Measurements from ENCODE around the gene FAM110D. TPM values are rescaled to one million over a fixed set of nuclear protein-coding genes. Genes with fewer than 3 reads are reported as not detected.

Gene FAM110D
- total RNA-seq, 1 experiment from 2014 or later = 0.55 TPM

DNA sequence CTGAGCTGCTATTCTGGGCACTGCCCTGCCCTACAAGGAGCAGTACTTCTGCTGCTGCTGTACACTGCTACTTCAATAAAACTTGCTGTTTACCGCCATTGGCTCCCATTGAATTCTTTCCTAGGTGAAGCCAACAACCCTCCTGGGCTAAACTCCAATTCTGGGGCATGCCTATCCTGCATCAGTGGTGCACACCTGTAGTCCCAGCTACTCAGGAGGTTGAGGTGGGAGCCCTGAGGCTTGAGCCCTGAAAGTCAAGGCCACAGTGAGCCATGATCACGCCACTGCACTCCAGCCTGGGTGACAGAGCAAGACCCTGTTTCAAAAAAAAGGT lies 26.1 kb upstream of the FAM110D start:
- CTCF ChIA-PET = interaction anchor here (0.9 to 1.1 kb wide), 2 partner anchors 13 to 97 kb away, joined by 3 to 6 read pairs; no protein-coding TSS in a partner anchor
- Mint-ChIP-seq H3K36me3 (no peaks in the 10 kb centered on the region), H3K4me1 (peaks cover 1% of the 10 kb centered on the region; the same call in 1 of the 2 replicates), H3K9me3 (peaks cover 10% of the 10 kb centered on the region; the same call in 1 of the 2 replicates), H3K4me3 (no peak overlapping the region), H3K27me3 (ENCODE audit: low read depth) (no peaks in the 10 kb centered on the region), H3K27ac (no peak overlapping the region)
- no peak for TF ChIP-seq FOXJ3 (CRISPR knock-in tag; IDR thresholded peaks at IDR 0.05; ENCODE audit: borderline replicate concordance)
- TF ChIP-seq ZNF423 (CRISPR knock-in tag; IDR thresholded peaks at IDR 0.05) = no peak
- no peak for TF ChIP-seq E2F5 (CRISPR knock-in tag; IDR thresholded peaks at IDR 0.05)
- TF ChIP-seq IRF2 (CRISPR knock-in tag; IDR thresholded peaks at IDR 0.05; ENCODE audit: borderline replicate concordance, low read depth) = no peak
- no peak for TF ChIP-seq ETV6 (CRISPR knock-in tag; IDR thresholded peaks at IDR 0.05)
- TF ChIP-seq, protein P1, sequence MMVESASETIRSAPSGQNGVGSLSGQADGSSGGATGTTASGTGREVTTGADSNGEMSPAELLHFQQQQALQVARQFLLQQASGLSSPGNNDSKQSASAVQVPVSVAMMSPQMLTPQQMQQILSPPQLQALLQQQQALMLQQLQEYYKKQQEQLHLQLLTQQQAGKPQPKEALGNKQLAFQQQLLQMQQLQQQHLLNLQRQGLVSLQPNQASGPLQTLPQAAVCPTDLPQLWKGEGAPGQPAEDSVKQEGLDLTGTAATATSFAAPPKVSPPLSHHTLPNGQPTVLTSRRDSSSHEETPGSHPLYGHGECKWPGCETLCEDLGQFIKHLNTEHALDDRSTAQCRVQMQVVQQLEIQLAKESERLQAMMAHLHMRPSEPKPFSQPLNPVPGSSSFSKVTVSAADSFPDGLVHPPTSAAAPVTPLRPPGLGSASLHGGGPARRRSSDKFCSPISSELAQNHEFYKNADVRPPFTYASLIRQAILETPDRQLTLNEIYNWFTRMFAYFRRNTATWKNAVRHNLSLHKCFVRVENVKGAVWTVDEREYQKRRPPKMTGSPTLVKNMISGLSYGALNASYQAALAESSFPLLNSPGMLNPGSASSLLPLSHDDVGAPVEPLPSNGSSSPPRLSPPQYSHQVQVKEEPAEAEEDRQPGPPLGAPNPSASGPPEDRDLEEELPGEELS (CRISPR knock-in tag; IDR thresholded peaks at IDR 0.05) = no peak
- no peak for TF ChIP-seq TP53 (CRISPR knock-in tag; IDR thresholded peaks at IDR 0.05)
- TF ChIP-seq FOXP1 (CRISPR knock-in tag; IDR thresholded peaks at IDR 0.05; ENCODE audit: borderline replicate concordance) = no peak
- no peak for TF ChIP-seq ZNF121 (CRISPR knock-in tag; IDR thresholded peaks at IDR 0.05)
- TF ChIP-seq, protein P2, sequence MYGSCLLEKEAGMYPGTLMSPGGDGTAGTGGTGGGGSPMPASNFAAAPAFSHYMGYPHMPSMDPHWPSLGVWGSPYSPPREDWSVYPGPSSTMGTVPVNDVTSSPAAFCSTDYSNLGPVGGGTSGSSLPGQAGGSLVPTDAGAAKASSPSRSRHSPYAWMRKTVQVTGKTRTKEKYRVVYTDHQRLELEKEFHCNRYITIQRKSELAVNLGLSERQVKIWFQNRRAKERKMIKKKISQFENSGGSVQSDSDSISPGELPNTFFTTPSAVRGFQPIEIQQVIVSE (CRISPR knock-in tag; IDR thresholded peaks at IDR 0.05; ENCODE audit: borderline replicate concordance) = no peak
- TF ChIP-seq ARID4B (CRISPR knock-in tag; IDR thresholded peaks at IDR 0.05; ENCODE audit: borderline replicate concordance) = no peak
- TF ChIP-seq, protein P3, sequence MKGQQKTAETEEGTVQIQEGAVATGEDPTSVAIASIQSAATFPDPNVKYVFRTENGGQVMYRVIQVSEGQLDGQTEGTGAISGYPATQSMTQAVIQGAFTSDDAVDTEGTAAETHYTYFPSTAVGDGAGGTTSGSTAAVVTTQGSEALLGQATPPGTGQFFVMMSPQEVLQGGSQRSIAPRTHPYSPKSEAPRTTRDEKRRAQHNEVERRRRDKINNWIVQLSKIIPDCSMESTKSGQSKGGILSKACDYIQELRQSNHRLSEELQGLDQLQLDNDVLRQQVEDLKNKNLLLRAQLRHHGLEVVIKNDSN (CRISPR knock-in tag; IDR thresholded peaks at IDR 0.05) = no peak
- no peak for TF ChIP-seq ZBTB21 (CRISPR knock-in tag; IDR thresholded peaks at IDR 0.05; ENCODE audit: borderline replicate concordance)
- TF ChIP-seq NR1H2 (CRISPR knock-in tag; IDR thresholded peaks at IDR 0.05) = no peak
- TF ChIP-seq, protein P4, sequence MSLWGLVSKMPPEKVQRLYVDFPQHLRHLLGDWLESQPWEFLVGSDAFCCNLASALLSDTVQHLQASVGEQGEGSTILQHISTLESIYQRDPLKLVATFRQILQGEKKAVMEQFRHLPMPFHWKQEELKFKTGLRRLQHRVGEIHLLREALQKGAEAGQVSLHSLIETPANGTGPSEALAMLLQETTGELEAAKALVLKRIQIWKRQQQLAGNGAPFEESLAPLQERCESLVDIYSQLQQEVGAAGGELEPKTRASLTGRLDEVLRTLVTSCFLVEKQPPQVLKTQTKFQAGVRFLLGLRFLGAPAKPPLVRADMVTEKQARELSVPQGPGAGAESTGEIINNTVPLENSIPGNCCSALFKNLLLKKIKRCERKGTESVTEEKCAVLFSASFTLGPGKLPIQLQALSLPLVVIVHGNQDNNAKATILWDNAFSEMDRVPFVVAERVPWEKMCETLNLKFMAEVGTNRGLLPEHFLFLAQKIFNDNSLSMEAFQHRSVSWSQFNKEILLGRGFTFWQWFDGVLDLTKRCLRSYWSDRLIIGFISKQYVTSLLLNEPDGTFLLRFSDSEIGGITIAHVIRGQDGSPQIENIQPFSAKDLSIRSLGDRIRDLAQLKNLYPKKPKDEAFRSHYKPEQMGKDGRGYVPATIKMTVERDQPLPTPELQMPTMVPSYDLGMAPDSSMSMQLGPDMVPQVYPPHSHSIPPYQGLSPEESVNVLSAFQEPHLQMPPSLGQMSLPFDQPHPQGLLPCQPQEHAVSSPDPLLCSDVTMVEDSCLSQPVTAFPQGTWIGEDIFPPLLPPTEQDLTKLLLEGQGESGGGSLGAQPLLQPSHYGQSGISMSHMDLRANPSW (CRISPR knock-in tag; conservative IDR thresholded peaks at IDR 0.05; ENCODE audit: low read depth) = no peak
- TF ChIP-seq MAX (CRISPR knock-in tag; IDR thresholded peaks at IDR 0.05) = no peak
- TF ChIP-seq ZNF232 (CRISPR knock-in tag; IDR thresholded peaks at IDR 0.05) = no peak
- TF ChIP-seq, protein P5, sequence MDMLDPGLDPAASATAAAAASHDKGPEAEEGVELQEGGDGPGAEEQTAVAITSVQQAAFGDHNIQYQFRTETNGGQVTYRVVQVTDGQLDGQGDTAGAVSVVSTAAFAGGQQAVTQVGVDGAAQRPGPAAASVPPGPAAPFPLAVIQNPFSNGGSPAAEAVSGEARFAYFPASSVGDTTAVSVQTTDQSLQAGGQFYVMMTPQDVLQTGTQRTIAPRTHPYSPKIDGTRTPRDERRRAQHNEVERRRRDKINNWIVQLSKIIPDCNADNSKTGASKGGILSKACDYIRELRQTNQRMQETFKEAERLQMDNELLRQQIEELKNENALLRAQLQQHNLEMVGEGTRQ (CRISPR knock-in tag; IDR thresholded peaks at IDR 0.05) = no peak
- TF ChIP-seq TEAD4 (CRISPR knock-in tag; IDR thresholded peaks at IDR 0.05) = no peak
- no peak for ATAC-seq
- no peak for DNase-seq (ENCODE audit: low spot score)
- POLR2A ChIA-PET = no interaction called here
